ENCODE results near the gene MUC2.

MUC2 gene

DNA sequence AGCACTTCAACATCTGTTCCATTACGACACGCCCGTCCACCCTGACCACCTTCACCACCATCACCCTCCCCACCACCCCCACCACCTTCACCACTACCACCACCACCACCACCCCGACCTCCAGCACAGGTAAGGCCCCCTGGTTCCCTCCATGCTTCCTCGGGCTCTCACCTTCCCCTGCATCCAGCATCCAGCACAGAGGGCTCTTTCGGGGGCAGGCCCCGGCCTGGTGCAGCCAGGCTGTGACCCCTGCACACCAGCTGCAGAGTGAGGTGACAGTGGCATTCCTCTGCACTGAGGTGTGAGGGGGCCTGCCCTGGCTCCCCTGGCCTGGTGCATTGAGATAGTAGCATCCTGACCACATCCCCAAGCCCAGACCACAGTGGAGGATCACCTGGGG lies 18.2 kb downstream of the MUC2 start:
- Histone ChIP-seq H3K4me2 (ENCODE audit: low read depth, low read length, poor library complexity, severe bottlenecking) (no peak overlapping the region), H4K20me1 (ENCODE audit: insufficient read depth, low read length, poor library complexity, severe bottlenecking) (no peaks in the 10 kb centered on the region), H3K9me3 (ENCODE audit: insufficient read depth, low read depth, low read length) (peaks cover 7% of the 10 kb centered on the region; the same call in 1 of the 2 replicates)

GRCh38 chr11:1099519-1100355 lies 25.1 kb downstream of the MUC2 start:
- no peak overlapping the region for H3K4me2 ChIP-seq (ENCODE audit: low read depth, low read length, poor library complexity, severe bottlenecking)
- no peaks in the 10 kb centered on the region for H3K27me3 ChIP-seq (ENCODE audit: insufficient read depth, low read length, poor library complexity, severe bottlenecking)
- no peak overlapping the region for H3K4me3 ChIP-seq (ENCODE audit: low read length, poor library complexity, severe bottlenecking)
- no peaks in the 10 kb centered on the region for H3K36me3 ChIP-seq (ENCODE audit: insufficient read depth, low read length)
- H3K9ac ChIP-seq (ENCODE audit: low read depth, low read length, poor library complexity, severe bottlenecking) = no peak overlapping the region
- no peaks in the 10 kb centered on the region for H3K4me1 ChIP-seq (ENCODE audit: insufficient read depth, low read length, poor library complexity, severe bottlenecking)
- no peaks in the 10 kb centered on the region for H3F3A ChIP-seq (ENCODE audit: low read depth)
- H3K79me2 ChIP-seq (ENCODE audit: insufficient read depth, low read length) = no peaks in the 10 kb centered on the region
- H3K9me2 ChIP-seq (replicated peaks; ENCODE audit: low read depth, low read length) = no peaks in the 10 kb centered on the region
- no peaks in the 10 kb centered on the region for H4K20me1 ChIP-seq (ENCODE audit: insufficient read depth, low read length, poor library complexity, severe bottlenecking)
- no peak overlapping the region for H2AFZ ChIP-seq (ENCODE audit: low read length)
- peaks cover 9% of the 10 kb centered on the region; the same call in 1 of the 2 replicates for H3K9me3 ChIP-seq (ENCODE audit: insufficient read depth, low read depth, low read length)
- TF ChIP-seq EZH2phosphoT487 (IDR thresholded peaks at IDR 0.05; ENCODE audit: borderline replicate concordance) (no peak), CTCF (conservative IDR thresholded peaks at IDR 0.05; ENCODE audit: low read length) (no peak)

More for the DNA sequence above, 18.2 kb downstream of the MUC2 start:
- H2AFZ ChIP-seq (ENCODE audit: low read length) = no peak overlapping the region
- no peak for TF ChIP-seq EZH2phosphoT487 (IDR thresholded peaks at IDR 0.05; ENCODE audit: borderline replicate concordance)
- no peak for TF ChIP-seq CTCF (conservative IDR thresholded peaks at IDR 0.05; ENCODE audit: low read length)
- no peaks in the 10 kb centered on the region for H3F3A ChIP-seq (ENCODE audit: low read depth)
- H3K36me3 ChIP-seq (ENCODE audit: insufficient read depth, low read length) = no peaks in the 10 kb centered on the region
- H3K79me2 ChIP-seq (ENCODE audit: insufficient read depth, low read length) = no peaks in the 10 kb centered on the region
- H3K9me2 ChIP-seq (replicated peaks; ENCODE audit: low read depth, low read length) = no peaks in the 10 kb centered on the region
- H3K27me3 ChIP-seq (ENCODE audit: insufficient read depth, low read length, poor library complexity, severe bottlenecking) = no peaks in the 10 kb centered on the region
- no peaks in the 10 kb centered on the region for H3K4me1 ChIP-seq (ENCODE audit: insufficient read depth, low read length, poor library complexity, severe bottlenecking)
- no peak overlapping the region for H3K4me3 ChIP-seq (ENCODE audit: low read length, poor library complexity, severe bottlenecking)
- no peak overlapping the region for H3K9ac ChIP-seq (ENCODE audit: low read depth, low read length, poor library complexity, severe bottlenecking)

GRCh38 chr11:1100417-1101245 lies 26.0 kb downstream of the MUC2 start:
- no peaks in the 10 kb centered on the region for H3K9me2 ChIP-seq (replicated peaks; ENCODE audit: low read depth, low read length)
- no peak for TF ChIP-seq EZH2phosphoT487 (IDR thresholded peaks at IDR 0.05; ENCODE audit: borderline replicate concordance)
- TF ChIP-seq CTCF (conservative IDR thresholded peaks at IDR 0.05; ENCODE audit: low read length) = no peak
- no peaks in the 10 kb centered on the region for H3K36me3 ChIP-seq (ENCODE audit: insufficient read depth, low read length)
- no peaks in the 10 kb centered on the region for H3F3A ChIP-seq (ENCODE audit: low read depth)
- no peaks in the 10 kb centered on the region for H3K27me3 ChIP-seq (ENCODE audit: insufficient read depth, low read length, poor library complexity, severe bottlenecking)
- no peak overlapping the region for H3K4me3 ChIP-seq (ENCODE audit: low read length, poor library complexity, severe bottlenecking)
- no peaks in the 10 kb centered on the region for H3K79me2 ChIP-seq (ENCODE audit: insufficient read depth, low read length)
- peaks cover 9% of the 10 kb centered on the region; the same call in 1 of the 2 replicates for H3K9me3 ChIP-seq (ENCODE audit: insufficient read depth, low read depth, low read length)
- H3K9ac ChIP-seq (ENCODE audit: low read depth, low read length, poor library complexity, severe bottlenecking) = no peak overlapping the region
- H3K4me2 ChIP-seq (ENCODE audit: low read depth, low read length, poor library complexity, severe bottlenecking) = no peak overlapping the region
- no peaks in the 10 kb centered on the region for H4K20me1 ChIP-seq (ENCODE audit: insufficient read depth, low read length, poor library complexity, severe bottlenecking)
- H2AFZ ChIP-seq (ENCODE audit: low read length) = no peak overlapping the region
- no peaks in the 10 kb centered on the region for H3K4me1 ChIP-seq (ENCODE audit: insufficient read depth, low read length, poor library complexity, severe bottlenecking)
